Lower leg skin (tissue), 3 donors: Measurements from ENCODE around the gene UNC13C.

Experiments
- CTCF ChIP-seq, 3 donors: fragments of 450-650 bp; IDR thresholded peaks; one replicate each; pipeline ENCODE4 v1.5.1; 2016; ENCODE audit warnings: antibody characterized with exemption in 3 of 3, mild to moderate bottlenecking in 3 of 3, moderate library complexity in 2 of 3
- POLR2A ChIP-seq, 2 donors: fragments of 450-650 bp; IDR thresholded peaks; one replicate each; pipeline ENCODE4 v1.6.1; 2016 to 2017; ENCODE audit warnings: antibody characterized with exemption in 2 of 2, mild to moderate bottlenecking in 1 of 2, moderate library complexity in 1 of 2

DNA sequence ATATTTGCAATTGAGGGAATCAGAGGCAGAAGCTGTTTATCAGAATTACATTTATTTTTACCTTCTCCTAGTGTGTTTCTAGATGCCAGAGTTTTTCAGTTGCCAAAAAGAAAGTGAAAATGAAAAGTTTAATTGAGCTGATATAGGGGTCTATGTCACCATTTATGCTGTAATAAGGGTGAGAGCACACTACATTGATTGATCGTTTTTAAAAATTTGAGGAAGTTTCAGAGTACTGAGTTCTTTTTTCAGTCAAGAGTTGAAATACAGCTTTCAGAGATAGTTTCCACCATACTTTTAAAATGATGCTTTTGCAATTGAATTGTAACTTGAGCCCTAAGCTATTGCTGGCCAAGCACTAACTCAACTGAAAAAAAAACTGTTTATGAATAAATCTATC, 326.9 kb downstream of the UNC13C start:
- TF ChIP-seq CTCF (IDR thresholded peaks at IDR 0.05) (no peak), POLR2A (IDR thresholded peaks at IDR 0.05) (no peak)
